Measurements from ENCODE around the gene KPRP.

KPRP gene

GRCh38 chr1:152774875-152775274 is 17.1 kb downstream of the KPRP start, which contains the start of gene LCE1F:
Gene LCE1F, plus strand, starts transcription at chr1:152775140. Its CDS starts 1,232 bp downstream, at chr1:152776372.
- no peak for DNase-seq

GRCh38 chr1:152776361-152776760 is 18.5 kb downstream of the KPRP start:
- DNase-seq: no peak

- no peak for DNase-seq
These were observed 19.8 kb downstream of the KPRP start for GRCh38 chr1:152777510-152778137.

- DNase-seq: no peak
These were observed 25.3 kb downstream of the KPRP start for GRCh38 chr1:152783095-152783494.

- DNase-seq: no peak
These were observed 28.3 kb downstream of the KPRP start, which contains the start of gene LCE1E for GRCh38 chr1:152786077-152786476. Gene LCE1E, plus strand, starts transcription at chr1:152786257. Its CDS starts 1,043 bp downstream, at chr1:152787300.

- no peak for DNase-seq
These were observed 37.9 kb downstream of the KPRP start for GRCh38 chr1:152795686-152796085.

- no peak for DNase-seq
These were observed 38.6 kb downstream of the KPRP start, which contains the start of gene LCE1D for GRCh38 chr1:152796421-152796820. Gene LCE1D, plus strand, starts transcription at chr1:152796721. Its CDS starts 1,074 bp downstream, at chr1:152797795.

GRCh38 chr1:152801333-152801732 is 43.5 kb downstream of the KPRP start:
- DNase-seq: no peak

- no peak for DNase-seq
These were observed 48.8 kb downstream of the KPRP start, which contains the start of gene LCE1C for GRCh38 chr1:152806576-152806975. Gene LCE1C, minus strand, starts transcription at chr1:152806651. Its CDS starts 1,173 bp downstream, at chr1:152805478.

GRCh38 chr1:152811050-152811449 is 53.2 kb downstream of the KPRP start:
- DNase-seq: no peak
